Measurements from ENCODE around the gene KIR2DL3. TPM values are rescaled to one million over a fixed set of nuclear protein-coding genes. Genes with fewer than 3 reads are reported as not detected.
"Not testable (repeated sequence)": the region's sequence is repeated elsewhere in the genome, so short reads cannot be mapped to it uniquely, and the experiment has no call there.

Gene KIR2DL3
- under 1 TPM in 3 of 8 experiments, not detected in 5; 0.13 to 0.57 (median 0.20) TPM for total RNA-seq

- in situ Hi-C loops (cut with MboI; ENCODE audit: low pct_unique_long_range_greater_than_20kb in 2 of 9, low sequenced_read_pairs in 9 of 9, unreplicated experiment in 9 of 9); H3K27ac ChIP-seq; ATAC-seq (replicated peaks in 6 of 8); H3K4me3 ChIP-seq; H3K4me1 ChIP-seq (replicated peaks in 1 of 2): not testable (repeated sequence)
- 45 to 64% (median 57%) methylated on average over 1 to 6 of the region's 16 CpGs; no CpG with 5 or more reads in 5 of the 10 experiments for WGBS, 10 experiments
These were observed at the start of gene KIR2DL3 for GRCh38 chr19:54738306-54738705. KIR2DL3 (plus strand) TSS chr19:54738513; CDS start chr19:54738546, 33 bp downstream.

- ATAC-seq (replicated peaks in 6 of 8), result no peak
- Histone ChIP-seq H3K4me3 (no peak overlapping the region), H3K27ac (no peak overlapping the region), H3K4me1 (replicated peaks in 1 of 2) (no peaks in the 10 kb centered on the region)
- WGBS, 10 experiments, result 9 to 74% (median 38%) methylated on average over 1 to 8 of the region's 9 CpGs; no CpG with 5 or more reads in 3 of the 10 experiments
- in situ Hi-C loops (cut with MboI; ENCODE audit: low pct_unique_long_range_greater_than_20kb in 2 of 9, low sequenced_read_pairs in 9 of 9, unreplicated experiment in 9 of 9), result no loop called here
These were observed 46.6 kb upstream of the KIR2DL3 start for GRCh38 chr19:54691582-54692297.

GRCh38 chr19:54692298-54692615, 46.1 kb upstream of the KIR2DL3 start:
- 0 to 22% (median 15%) methylated on average over 1 to 4 of the region's 4 CpGs; no CpG with 5 or more reads in 3 of the 10 experiments for WGBS, 10 experiments
- ATAC-seq (replicated peaks in 6 of 8), result no peak
- in situ Hi-C loops (cut with MboI; ENCODE audit: low pct_unique_long_range_greater_than_20kb in 2 of 9, low sequenced_read_pairs in 9 of 9, unreplicated experiment in 9 of 9), result no loop called here
- no peaks in the 10 kb centered on the region for H3K4me1 ChIP-seq (replicated peaks in 1 of 2)
- no peak overlapping the region for H3K27ac ChIP-seq
- no peak overlapping the region for H3K4me3 ChIP-seq

GRCh38 chr19:54694648-54695047, 43.7 kb upstream of the KIR2DL3 start:
- Histone ChIP-seq H3K4me1 (replicated peaks in 1 of 2) (no peaks in the 10 kb centered on the region), H3K4me3 (no peak overlapping the region), H3K27ac (no peak overlapping the region)
- in situ Hi-C loops (cut with MboI; ENCODE audit: low pct_unique_long_range_greater_than_20kb in 2 of 9, low sequenced_read_pairs in 9 of 9, unreplicated experiment in 9 of 9), result no loop called here
- no peak for ATAC-seq (replicated peaks in 6 of 8)
- WGBS, 10 experiments, result 20 to 100% (median 45%) methylated on average over 1 to 4 of the region's 5 CpGs; no CpG with 5 or more reads in 4 of the 10 experiments

- in situ Hi-C loops (cut with MboI; ENCODE audit: low pct_unique_long_range_greater_than_20kb in 2 of 9, low sequenced_read_pairs in 9 of 9, unreplicated experiment in 9 of 9), result no loop called here
- WGBS, 10 experiments, result 20 to 80% (median 50%) methylated on average over 1 to 8 of the region's 8 CpGs; no CpG with 5 or more reads in 5 of the 10 experiments
- no peak overlapping the region for H3K4me3 ChIP-seq
- no peak overlapping the region for H3K27ac ChIP-seq
- H3K4me1 ChIP-seq (replicated peaks in 1 of 2), result no peaks in the 10 kb centered on the region
- ATAC-seq (replicated peaks in 6 of 8), result no peak
These were observed 42.2 kb upstream of the KIR2DL3 start for GRCh38 chr19:54696117-54696548.

- Histone ChIP-seq H3K4me1 (replicated peaks in 1 of 2) (no peaks in the 10 kb centered on the region), H3K27ac (no peak overlapping the region), H3K4me3 (no peak overlapping the region)
- ATAC-seq (replicated peaks in 6 of 8), result no peak
- 0% methylated on average over 1 of the region's 2 CpGs; no CpG with 5 or more reads in 8 of the 10 experiments for WGBS, 10 experiments
- in situ Hi-C loops (cut with MboI; ENCODE audit: low pct_unique_long_range_greater_than_20kb in 2 of 9, low sequenced_read_pairs in 9 of 9, unreplicated experiment in 9 of 9), result no loop called here
These were observed 41.5 kb upstream of the KIR2DL3 start for GRCh38 chr19:54696766-54697165.

GRCh38 chr19:54697716-54698115, 40.6 kb upstream of the KIR2DL3 start:
- in situ Hi-C loops (cut with MboI; ENCODE audit: low pct_unique_long_range_greater_than_20kb in 2 of 9, low sequenced_read_pairs in 9 of 9, unreplicated experiment in 9 of 9); ATAC-seq (replicated peaks in 6 of 8): not testable (repeated sequence)
- 20 to 40% methylated on average over 1 of the region's 13 CpGs; no CpG with 5 or more reads in 8 of the 10 experiments for WGBS, 10 experiments

GRCh38 chr19:54704928-54705327, 33.4 kb upstream of the KIR2DL3 start:
- Histone ChIP-seq H3K4me3 (no peak overlapping the region), H3K4me1 (replicated peaks in 1 of 2) (no peaks in the 10 kb centered on the region), H3K27ac (no peak overlapping the region)
- in situ Hi-C loops (cut with MboI; ENCODE audit: low pct_unique_long_range_greater_than_20kb in 2 of 9, low sequenced_read_pairs in 9 of 9, unreplicated experiment in 9 of 9), result no loop called here
- ATAC-seq (replicated peaks in 6 of 8), result no peak
- WGBS, 10 experiments, result 11 to 42% (median 20%) methylated on average over 1 to 4 of the region's 8 CpGs; no CpG with 5 or more reads in 4 of the 10 experiments

More at GRCh38 chr19:54697716-54698115, 40.6 kb upstream of the KIR2DL3 start:
- not testable (repeated sequence) for H3K4me3 ChIP-seq; H3K27ac ChIP-seq; H3K4me1 ChIP-seq (replicated peaks in 1 of 2)

GRCh38 chr19:54707962-54708361, 30.4 kb upstream of the KIR2DL3 start:
- no peak overlapping the region for H3K4me3 ChIP-seq
- no peak for ATAC-seq (replicated peaks in 6 of 8)
- 0 to 60% (median 20%) methylated on average over 1 of the region's 4 CpGs; no CpG with 5 or more reads in 6 of the 10 experiments for WGBS, 10 experiments
- in situ Hi-C loops (cut with MboI; ENCODE audit: low pct_unique_long_range_greater_than_20kb in 2 of 9, low sequenced_read_pairs in 9 of 9, unreplicated experiment in 9 of 9), result no loop called here
- H3K4me1 ChIP-seq (replicated peaks in 1 of 2), result no peaks in the 10 kb centered on the region
- no peak overlapping the region for H3K27ac ChIP-seq

- Histone ChIP-seq H3K4me3 (no peak overlapping the region), H3K27ac (no peak overlapping the region), H3K4me1 (replicated peaks in 1 of 2) (no peaks in the 10 kb centered on the region)
- in situ Hi-C loops (cut with MboI; ENCODE audit: low pct_unique_long_range_greater_than_20kb in 2 of 9, low sequenced_read_pairs in 9 of 9, unreplicated experiment in 9 of 9), result no loop called here
- WGBS, 10 experiments, result 17 to 48% (median 23%) methylated on average over 2 to 5 of the region's 7 CpGs; no CpG with 5 or more reads in 7 of the 10 experiments
- ATAC-seq (replicated peaks in 6 of 8), result no peak
These were observed 29.5 kb upstream of the KIR2DL3 start for GRCh38 chr19:54708781-54709180.

GRCh38 chr19:54709212-54709948, 28.9 kb upstream of the KIR2DL3 start:
- Histone ChIP-seq H3K4me1 (replicated peaks in 1 of 2) (no peaks in the 10 kb centered on the region), H3K27ac (no peak overlapping the region), H3K4me3 (no peak overlapping the region)
- in situ Hi-C loops (cut with MboI; ENCODE audit: low pct_unique_long_range_greater_than_20kb in 2 of 9, low sequenced_read_pairs in 9 of 9, unreplicated experiment in 9 of 9), result no loop called here
- ATAC-seq (replicated peaks in 6 of 8), result no peak
- 0 to 58% (median 16%) methylated on average over 1 to 9 of the region's 18 CpGs; no CpG with 5 or more reads in 3 of the 10 experiments for WGBS, 10 experiments

GRCh38 chr19:54709956-54710355, 28.4 kb upstream of the KIR2DL3 start:
- in situ Hi-C loops (cut with MboI; ENCODE audit: low pct_unique_long_range_greater_than_20kb in 2 of 9, low sequenced_read_pairs in 9 of 9, unreplicated experiment in 9 of 9); H3K4me3 ChIP-seq; H3K27ac ChIP-seq; H3K4me1 ChIP-seq (replicated peaks in 1 of 2); ATAC-seq (replicated peaks in 6 of 8): not testable (repeated sequence)
- WGBS, 10 experiments, result 0% methylated on average over 1 of the region's 13 CpGs; no CpG with 5 or more reads in 9 of the 10 experiments

- WGBS, 10 experiments, result 0 to 100% (median 33%) methylated on average over 1 to 5 of the region's 9 CpGs; no CpG with 5 or more reads in 4 of the 10 experiments
- in situ Hi-C loops (cut with MboI; ENCODE audit: low pct_unique_long_range_greater_than_20kb in 2 of 9, low sequenced_read_pairs in 9 of 9, unreplicated experiment in 9 of 9), result no loop called here
- Histone ChIP-seq H3K4me3 (no peak within 1 kb of the TSS), H3K27ac (no peak within 1 kb of the TSS), H3K4me1 (replicated peaks in 1 of 2) (no peaks in the 10 kb centered on the region)
- ATAC-seq (replicated peaks in 6 of 8), result no peak
These were observed 14.2 kb upstream of the KIR2DL3 start, which contains the start of gene KIR3DL3 for GRCh38 chr19:54724142-54724541. KIR3DL3 (plus strand) TSS chr19:54724442; CDS start chr19:54724497, 55 bp downstream.
